ENCODE data around the gene TOM1L2. TPM values are rescaled to one million over a fixed set of nuclear protein-coding genes. Genes with fewer than 3 reads are reported as not detected.

The TOM1L2 gene
- total and polyA plus RNA-seq, 2 donors (not counting 1 experiment from before 2014, with no cell fraction given): 33.9 to 35.9 TPM

DNA sequence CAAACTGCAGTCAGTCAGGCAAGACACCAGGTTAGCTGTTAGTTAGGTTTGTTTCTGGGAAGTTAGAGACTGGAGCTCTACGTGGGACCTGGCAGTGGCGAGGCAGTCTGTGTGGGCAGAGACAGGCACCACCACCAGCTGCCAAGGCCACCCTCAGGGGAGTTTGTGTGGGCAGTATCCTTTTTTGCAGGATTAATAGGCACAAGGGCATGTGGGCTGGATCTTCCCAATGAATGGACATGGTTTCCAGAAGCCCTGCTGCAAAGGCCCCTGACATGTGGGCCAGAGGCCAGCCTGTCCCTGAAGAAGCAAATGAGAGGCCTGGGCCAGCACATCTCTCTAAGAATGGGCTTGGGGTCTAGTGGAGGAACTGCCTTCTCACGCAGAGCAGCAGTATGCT is 116.2 kb downstream of the TOM1L2 start:
- H3K9me3 ChIP-seq (ENCODE audit: control insufficient read depth, insufficient read depth, low read depth, low read length): no peaks in the 10 kb centered on the region
- H4K20me1 ChIP-seq (ENCODE audit: control insufficient read depth, extremely low read depth, insufficient read depth, low read length): no peaks in the 10 kb centered on the region
- H3K79me2 ChIP-seq (ENCODE audit: control insufficient read depth, insufficient read depth, low read length): no peaks in the 10 kb centered on the region
- H3K4me2 ChIP-seq (ENCODE audit: extremely low read depth, insufficient read depth, low read length): no peak overlapping the region
- H3K9ac ChIP-seq (ENCODE audit: insufficient read depth, low read length): no peak overlapping the region
- no peak for DNase-seq (ENCODE audit: low read depth in 2 of 2)
- H3K27me3 ChIP-seq (ENCODE audit: control insufficient read depth, insufficient read depth, low read length): no peaks in the 10 kb centered on the region
- no peak overlapping the region for H2AFZ ChIP-seq (ENCODE audit: low read length)
- H3K4me3 ChIP-seq (replicated peaks in 1 of 4; ENCODE audit: control extremely low read depth in 1 of 4, insufficient read depth in 1 of 4, low read depth in 3 of 4, low read length in 4 of 4): no peak overlapping the region
- no peak for TF ChIP-seq EZH2 (IDR thresholded peaks at IDR 0.05; ENCODE audit: low read length, missing control alignments)
- TF ChIP-seq, protein P1, sequence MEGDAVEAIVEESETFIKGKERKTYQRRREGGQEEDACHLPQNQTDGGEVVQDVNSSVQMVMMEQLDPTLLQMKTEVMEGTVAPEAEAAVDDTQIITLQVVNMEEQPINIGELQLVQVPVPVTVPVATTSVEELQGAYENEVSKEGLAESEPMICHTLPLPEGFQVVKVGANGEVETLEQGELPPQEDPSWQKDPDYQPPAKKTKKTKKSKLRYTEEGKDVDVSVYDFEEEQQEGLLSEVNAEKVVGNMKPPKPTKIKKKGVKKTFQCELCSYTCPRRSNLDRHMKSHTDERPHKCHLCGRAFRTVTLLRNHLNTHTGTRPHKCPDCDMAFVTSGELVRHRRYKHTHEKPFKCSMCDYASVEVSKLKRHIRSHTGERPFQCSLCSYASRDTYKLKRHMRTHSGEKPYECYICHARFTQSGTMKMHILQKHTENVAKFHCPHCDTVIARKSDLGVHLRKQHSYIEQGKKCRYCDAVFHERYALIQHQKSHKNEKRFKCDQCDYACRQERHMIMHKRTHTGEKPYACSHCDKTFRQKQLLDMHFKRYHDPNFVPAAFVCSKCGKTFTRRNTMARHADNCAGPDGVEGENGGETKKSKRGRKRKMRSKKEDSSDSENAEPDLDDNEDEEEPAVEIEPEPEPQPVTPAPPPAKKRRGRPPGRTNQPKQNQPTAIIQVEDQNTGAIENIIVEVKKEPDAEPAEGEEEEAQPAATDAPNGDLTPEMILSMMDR (conservative IDR thresholded peaks at IDR 0.05 in 1 of 2, IDR thresholded peaks at IDR 0.05 in 1 of 2; ENCODE audit: low read depth in 1 of 2, low read length in 2 of 2): no peak
- peaks cover 8% of the 10 kb centered on the region for H3K4me1 ChIP-seq (ENCODE audit: control insufficient read depth, extremely low read depth, insufficient read depth, low read length)
- no peak overlapping the region for H3K27ac ChIP-seq (ENCODE audit: insufficient read depth, low read length)
- no peaks in the 10 kb centered on the region for H3K36me3 ChIP-seq (ENCODE audit: control insufficient read depth, insufficient read depth, low read length)

DNA sequence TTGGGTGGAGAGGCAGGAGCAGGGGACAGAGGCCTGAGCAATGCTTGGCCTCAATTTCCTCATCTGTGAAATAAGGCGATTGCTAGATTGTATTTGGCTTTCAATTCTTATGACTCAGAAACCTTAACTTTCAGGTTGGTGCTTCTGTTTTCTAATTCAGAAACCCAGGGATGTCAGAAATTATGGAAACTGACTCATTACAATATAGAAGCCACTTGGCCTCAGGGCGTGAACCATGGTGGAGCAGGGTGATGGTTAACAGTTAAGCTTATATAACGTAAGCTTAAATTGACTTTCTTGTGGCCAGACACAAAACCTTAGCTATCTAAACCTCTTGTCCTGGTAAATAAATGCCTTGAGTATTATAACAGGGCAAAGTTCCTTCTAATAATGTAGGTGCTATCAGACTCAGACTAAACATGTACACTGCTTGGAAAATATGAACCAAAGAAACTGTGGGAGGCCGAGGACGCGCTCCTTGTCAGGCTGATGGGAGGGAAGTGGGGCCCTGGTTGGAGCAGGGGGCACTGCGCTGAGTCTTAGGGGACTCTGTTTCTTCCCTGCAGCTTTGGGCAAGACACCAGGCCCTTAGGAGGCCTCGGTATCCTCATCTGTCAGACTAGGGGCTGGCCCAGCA is 118.3 kb downstream of the TOM1L2 start:
- Histone ChIP-seq H4K20me1 (ENCODE audit: control insufficient read depth, extremely low read depth, insufficient read depth, low read length) (no peaks in the 10 kb centered on the region), H3K9ac (ENCODE audit: insufficient read depth, low read length) (no peak overlapping the region), H3K4me2 (ENCODE audit: extremely low read depth, insufficient read depth, low read length) (no peak overlapping the region), H3K27me3 (ENCODE audit: control insufficient read depth, insufficient read depth, low read length) (no peaks in the 10 kb centered on the region), H3K27ac (ENCODE audit: insufficient read depth, low read length) (no peak overlapping the region), H2AFZ (ENCODE audit: low read length) (no peak overlapping the region), H3K79me2 (ENCODE audit: control insufficient read depth, insufficient read depth, low read length) (no peaks in the 10 kb centered on the region), H3K9me3 (ENCODE audit: control insufficient read depth, insufficient read depth, low read depth, low read length) (no peaks in the 10 kb centered on the region), H3K4me3 (replicated peaks in 1 of 4; ENCODE audit: control extremely low read depth in 1 of 4, insufficient read depth in 1 of 4, low read depth in 3 of 4, low read length in 4 of 4) (no peak overlapping the region), H3K4me1 (ENCODE audit: control insufficient read depth, extremely low read depth, insufficient read depth, low read length) (peaks cover 21% of the 10 kb centered on the region), H3K36me3 (ENCODE audit: control insufficient read depth, insufficient read depth, low read length) (no peaks in the 10 kb centered on the region)
- TF ChIP-seq, protein P1 (conservative IDR thresholded peaks at IDR 0.05 in 1 of 2, IDR thresholded peaks at IDR 0.05 in 1 of 2; ENCODE audit: low read depth in 1 of 2, low read length in 2 of 2): no peak
- no peak for DNase-seq (ENCODE audit: low read depth in 2 of 2)

DNA sequence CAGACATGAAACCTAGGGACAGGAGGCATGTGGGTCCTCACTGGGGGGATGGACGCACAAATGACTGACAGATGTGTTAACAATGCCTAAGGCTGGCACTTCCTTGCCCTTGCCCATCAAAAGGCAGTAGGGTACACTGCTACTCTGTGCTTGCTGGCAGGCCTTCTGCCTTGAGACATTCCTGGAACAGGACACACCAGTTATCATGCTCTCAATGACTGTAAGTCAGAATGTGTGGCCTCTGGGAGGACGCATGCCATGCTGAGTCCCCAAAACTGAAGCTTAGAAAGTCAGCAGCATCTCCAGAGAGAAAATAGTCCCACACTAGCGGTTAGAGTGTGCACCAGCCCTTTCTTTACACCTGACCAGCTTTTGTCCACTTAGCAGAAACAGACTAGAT is 119.3 kb downstream of the TOM1L2 start:
- H3K4me2 ChIP-seq (ENCODE audit: extremely low read depth, insufficient read depth, low read length): no peak overlapping the region
- no peak overlapping the region for H3K4me3 ChIP-seq (replicated peaks in 1 of 4; ENCODE audit: control extremely low read depth in 1 of 4, insufficient read depth in 1 of 4, low read depth in 3 of 4, low read length in 4 of 4)
- H3K36me3 ChIP-seq (ENCODE audit: control insufficient read depth, insufficient read depth, low read length): no peaks in the 10 kb centered on the region
- no peaks in the 10 kb centered on the region for H3K27me3 ChIP-seq (ENCODE audit: control insufficient read depth, insufficient read depth, low read length)
- no peak overlapping the region for H3K27ac ChIP-seq (ENCODE audit: insufficient read depth, low read length)
- no peaks in the 10 kb centered on the region for H3K9me3 ChIP-seq (ENCODE audit: control insufficient read depth, insufficient read depth, low read depth, low read length)
- no peak for DNase-seq (ENCODE audit: low read depth in 2 of 2)
- H4K20me1 ChIP-seq (ENCODE audit: control insufficient read depth, extremely low read depth, insufficient read depth, low read length): no peaks in the 10 kb centered on the region
- no peak overlapping the region for H3K9ac ChIP-seq (ENCODE audit: insufficient read depth, low read length)
- TF ChIP-seq, protein P1 (conservative IDR thresholded peaks at IDR 0.05 in 1 of 2, IDR thresholded peaks at IDR 0.05 in 1 of 2; ENCODE audit: low read depth in 1 of 2, low read length in 2 of 2): no peak
- TF ChIP-seq EZH2 (IDR thresholded peaks at IDR 0.05; ENCODE audit: low read length, missing control alignments): no peak
- peaks cover 23% of the 10 kb centered on the region for H3K4me1 ChIP-seq (ENCODE audit: control insufficient read depth, extremely low read depth, insufficient read depth, low read length)
- H3K79me2 ChIP-seq (ENCODE audit: control insufficient read depth, insufficient read depth, low read length): no peaks in the 10 kb centered on the region
- H2AFZ ChIP-seq (ENCODE audit: low read length): no peak overlapping the region

Data from fibroblast of lung (primary cell).